ENCODE data around the gene SHISA9.

The SHISA9 gene

DNA sequence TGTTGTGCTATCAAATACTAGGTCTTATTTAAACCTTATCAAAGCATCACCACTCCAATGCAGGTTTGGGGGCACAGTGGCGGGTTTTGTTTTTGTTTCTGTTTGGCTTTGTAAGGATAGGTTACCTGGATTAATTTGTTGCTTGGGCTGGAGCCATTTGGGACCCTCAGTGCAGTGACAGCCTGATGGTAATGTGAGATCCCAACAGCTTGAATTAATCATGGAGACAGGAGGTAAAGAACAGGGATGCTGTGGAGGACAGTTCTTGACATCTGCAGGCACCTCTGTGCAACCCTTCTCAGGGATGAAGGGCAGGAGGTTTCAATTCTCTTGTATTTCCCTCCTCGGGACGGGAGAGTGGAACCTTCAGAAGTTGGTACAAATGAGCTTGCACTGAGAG, 40.5 kb downstream of the SHISA9 start:
- Histone ChIP-seq H3K79me2 (ENCODE audit: control insufficient read depth, low read length) (no peaks in the 10 kb centered on the region), H3K4me3 (ENCODE audit: low read length) (no peak overlapping the region), H3K27ac (ENCODE audit: low read depth, low read length) (no peak overlapping the region), H3K27me3 (ENCODE audit: control insufficient read depth, low read length) (no peaks in the 10 kb centered on the region), H3K9me2 (replicated peaks; ENCODE audit: control insufficient read depth, low read length) (no peaks in the 10 kb centered on the region), H3K9me3 (ENCODE audit: control insufficient read depth, insufficient read depth, low read length) (no peaks in the 10 kb centered on the region), H3F3A (ENCODE audit: control insufficient read depth, insufficient read depth) (no peaks in the 10 kb centered on the region), H3K4me1 (ENCODE audit: control insufficient read depth, low read length) (no peaks in the 10 kb centered on the region), H3K36me3 (ENCODE audit: control insufficient read depth, low read length) (no peaks in the 10 kb centered on the region), H3K4me2 (ENCODE audit: low read length) (no peak overlapping the region), H4K20me1 (ENCODE audit: control insufficient read depth, insufficient read depth, low read depth, low read length) (no peaks in the 10 kb centered on the region)
- TF ChIP-seq, protein P1, sequence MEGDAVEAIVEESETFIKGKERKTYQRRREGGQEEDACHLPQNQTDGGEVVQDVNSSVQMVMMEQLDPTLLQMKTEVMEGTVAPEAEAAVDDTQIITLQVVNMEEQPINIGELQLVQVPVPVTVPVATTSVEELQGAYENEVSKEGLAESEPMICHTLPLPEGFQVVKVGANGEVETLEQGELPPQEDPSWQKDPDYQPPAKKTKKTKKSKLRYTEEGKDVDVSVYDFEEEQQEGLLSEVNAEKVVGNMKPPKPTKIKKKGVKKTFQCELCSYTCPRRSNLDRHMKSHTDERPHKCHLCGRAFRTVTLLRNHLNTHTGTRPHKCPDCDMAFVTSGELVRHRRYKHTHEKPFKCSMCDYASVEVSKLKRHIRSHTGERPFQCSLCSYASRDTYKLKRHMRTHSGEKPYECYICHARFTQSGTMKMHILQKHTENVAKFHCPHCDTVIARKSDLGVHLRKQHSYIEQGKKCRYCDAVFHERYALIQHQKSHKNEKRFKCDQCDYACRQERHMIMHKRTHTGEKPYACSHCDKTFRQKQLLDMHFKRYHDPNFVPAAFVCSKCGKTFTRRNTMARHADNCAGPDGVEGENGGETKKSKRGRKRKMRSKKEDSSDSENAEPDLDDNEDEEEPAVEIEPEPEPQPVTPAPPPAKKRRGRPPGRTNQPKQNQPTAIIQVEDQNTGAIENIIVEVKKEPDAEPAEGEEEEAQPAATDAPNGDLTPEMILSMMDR (IDR thresholded peaks at IDR 0.05; ENCODE audit: low read depth, low read length, poor library complexity, severe bottlenecking) = no peak
- no peak for TF ChIP-seq EZH2phosphoT487 (IDR thresholded peaks at IDR 0.05; ENCODE audit: borderline replicate concordance, low read length)

DNA sequence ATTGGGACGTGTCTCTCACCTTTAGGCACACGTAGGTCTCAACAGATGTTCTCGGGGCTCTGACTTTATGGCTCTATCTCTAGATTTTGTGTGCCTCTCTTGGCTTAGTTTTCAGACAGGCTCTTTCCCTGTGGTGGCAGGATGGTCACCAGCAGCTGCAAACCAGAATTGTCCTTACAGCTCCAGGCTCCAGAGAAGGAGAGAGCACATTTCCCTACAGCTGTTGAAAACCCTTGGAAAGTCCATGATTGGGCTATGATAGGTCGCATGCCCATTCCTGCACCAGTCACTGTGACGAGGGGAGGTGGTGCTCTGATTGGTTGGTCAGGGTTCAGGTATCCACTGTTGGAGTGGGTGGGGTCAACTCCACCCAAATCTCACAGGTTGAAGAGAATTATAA, 41.5 kb downstream of the SHISA9 start:
- no peak overlapping the region for H3K4me3 ChIP-seq (ENCODE audit: low read length)
- H3K4me1 ChIP-seq (ENCODE audit: control insufficient read depth, low read length) = no peaks in the 10 kb centered on the region
- no peaks in the 10 kb centered on the region for H3K9me2 ChIP-seq (replicated peaks; ENCODE audit: control insufficient read depth, low read length)
- H3K27ac ChIP-seq (ENCODE audit: low read depth, low read length) = no peak overlapping the region
- no peaks in the 10 kb centered on the region for H3F3A ChIP-seq (ENCODE audit: control insufficient read depth, insufficient read depth)
- no peaks in the 10 kb centered on the region for H3K9me3 ChIP-seq (ENCODE audit: control insufficient read depth, insufficient read depth, low read length)
- no peak overlapping the region for H3K4me2 ChIP-seq (ENCODE audit: low read length)
- H3K36me3 ChIP-seq (ENCODE audit: control insufficient read depth, low read length) = no peaks in the 10 kb centered on the region
- TF ChIP-seq, protein P1 (IDR thresholded peaks at IDR 0.05; ENCODE audit: low read depth, low read length, poor library complexity, severe bottlenecking) = no peak
- TF ChIP-seq EZH2phosphoT487 (IDR thresholded peaks at IDR 0.05; ENCODE audit: borderline replicate concordance, low read length) = no peak
- no peaks in the 10 kb centered on the region for H3K27me3 ChIP-seq (ENCODE audit: control insufficient read depth, low read length)
- H4K20me1 ChIP-seq (ENCODE audit: control insufficient read depth, insufficient read depth, low read depth, low read length) = no peaks in the 10 kb centered on the region
- H3K79me2 ChIP-seq (ENCODE audit: control insufficient read depth, low read length) = no peaks in the 10 kb centered on the region

DNA sequence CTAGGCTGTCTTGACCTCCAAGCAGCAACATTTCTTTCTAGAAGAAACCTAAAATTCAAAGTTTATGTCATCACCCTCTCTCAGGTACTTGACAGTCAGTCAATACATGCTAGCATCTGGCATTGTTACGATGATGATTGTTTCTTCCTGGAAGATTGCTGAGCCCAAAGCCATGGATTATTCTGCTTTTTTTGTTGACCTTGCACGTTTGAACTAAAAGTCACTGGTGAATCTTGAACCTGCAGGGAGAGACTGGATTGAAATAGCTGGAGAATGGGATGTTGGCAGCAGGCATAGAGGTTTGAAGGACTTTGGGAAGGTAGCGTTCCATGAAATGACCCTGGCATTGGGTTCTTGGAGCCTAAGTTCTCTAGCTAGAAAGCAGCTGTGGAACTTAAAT, 42.9 kb downstream of the SHISA9 start:
- no peak overlapping the region for H3K27ac ChIP-seq (ENCODE audit: low read depth, low read length)
- no peaks in the 10 kb centered on the region for H3K36me3 ChIP-seq (ENCODE audit: control insufficient read depth, low read length)
- H3K9me3 ChIP-seq (ENCODE audit: control insufficient read depth, insufficient read depth, low read length) = no peaks in the 10 kb centered on the region
- no peaks in the 10 kb centered on the region for H3K4me1 ChIP-seq (ENCODE audit: control insufficient read depth, low read length)
- H4K20me1 ChIP-seq (ENCODE audit: control insufficient read depth, insufficient read depth, low read depth, low read length) = no peaks in the 10 kb centered on the region
- H3K4me3 ChIP-seq (ENCODE audit: low read length) = no peak overlapping the region
- no peaks in the 10 kb centered on the region for H3F3A ChIP-seq (ENCODE audit: control insufficient read depth, insufficient read depth)
- TF ChIP-seq, protein P1 (IDR thresholded peaks at IDR 0.05; ENCODE audit: low read depth, low read length, poor library complexity, severe bottlenecking) = no peak
- TF ChIP-seq EZH2phosphoT487 (IDR thresholded peaks at IDR 0.05; ENCODE audit: borderline replicate concordance, low read length) = no peak
- no peak overlapping the region for H3K4me2 ChIP-seq (ENCODE audit: low read length)
- H3K27me3 ChIP-seq (ENCODE audit: control insufficient read depth, low read length) = no peaks in the 10 kb centered on the region
- H3K9me2 ChIP-seq (replicated peaks; ENCODE audit: control insufficient read depth, low read length) = no peaks in the 10 kb centered on the region
- H3K79me2 ChIP-seq (ENCODE audit: control insufficient read depth, low read length) = no peaks in the 10 kb centered on the region

DNA sequence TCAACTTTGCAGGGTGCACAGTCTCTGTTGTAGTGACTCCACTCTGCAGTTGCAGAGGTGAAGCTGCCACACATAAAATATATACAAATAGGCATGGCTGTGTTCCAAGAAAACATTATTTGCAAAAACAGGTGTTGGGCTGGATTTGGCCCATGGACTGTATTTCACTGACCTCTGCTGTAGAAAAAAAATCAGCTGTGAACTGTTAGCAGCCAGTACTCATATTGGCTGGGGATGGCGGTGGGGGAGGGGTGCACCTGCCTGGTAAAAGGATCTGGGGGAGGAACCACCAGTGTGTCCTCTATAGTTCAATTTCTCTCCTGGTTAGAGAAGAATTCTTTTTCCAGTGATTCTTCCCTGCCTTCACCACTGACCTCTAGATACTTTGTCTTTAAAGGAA, 50.0 kb downstream of the SHISA9 start:
- H4K20me1 ChIP-seq (ENCODE audit: control insufficient read depth, insufficient read depth, low read depth, low read length) = no peaks in the 10 kb centered on the region
- H3K27ac ChIP-seq (ENCODE audit: low read depth, low read length) = no peak overlapping the region
- no peak overlapping the region for H3K4me2 ChIP-seq (ENCODE audit: low read length)
- H3K9me2 ChIP-seq (replicated peaks; ENCODE audit: control insufficient read depth, low read length) = no peaks in the 10 kb centered on the region
- no peak overlapping the region for H3K4me3 ChIP-seq (ENCODE audit: low read length)
- no peaks in the 10 kb centered on the region for H3K36me3 ChIP-seq (ENCODE audit: control insufficient read depth, low read length)
- H3K4me1 ChIP-seq (ENCODE audit: control insufficient read depth, low read length) = no peaks in the 10 kb centered on the region
- no peaks in the 10 kb centered on the region for H3K9me3 ChIP-seq (ENCODE audit: control insufficient read depth, insufficient read depth, low read length)
- no peaks in the 10 kb centered on the region for H3K27me3 ChIP-seq (ENCODE audit: control insufficient read depth, low read length)
- no peaks in the 10 kb centered on the region for H3F3A ChIP-seq (ENCODE audit: control insufficient read depth, insufficient read depth)
- H3K79me2 ChIP-seq (ENCODE audit: control insufficient read depth, low read length) = no peaks in the 10 kb centered on the region
- TF ChIP-seq, protein P1 (IDR thresholded peaks at IDR 0.05; ENCODE audit: low read depth, low read length, poor library complexity, severe bottlenecking) = no peak
- TF ChIP-seq EZH2phosphoT487 (IDR thresholded peaks at IDR 0.05; ENCODE audit: borderline replicate concordance, low read length) = no peak
